AG04450 (cell line): ENCODE results near the gene MARCHF6. TPM values are rescaled to one million over a fixed set of nuclear protein-coding genes. Genes with fewer than 3 reads are reported as not detected.

Source experiments
- CTCF ChIA-PET: fragments of 300-600, 350-600 bp; formaldehyde crosslinking; extraction: SDS; loops from one replicate; lab custom pipeline; 2022; ENCODE audit warnings: antibody characterized with exemption, inconsistent platforms; lab: Charles Lee
- POLR2A ChIA-PET: fragments of 350-600 bp; formaldehyde crosslinking; extraction: SDS; loops from one replicate; lab custom pipeline; 2021; ENCODE audit warnings: antibody characterized with exemption, inconsistent platforms; lab: Yijun Ruan, JAX
- DNase-seq: peaks from one replicate; pipeline ENCODE4 v3.0.0-alpha.2; 2011; ENCODE audit warnings: low read depth, low spot score
- H3K27ac ChIP-seq: one replicate; pipeline ENCODE4 v1.5.1; 2012; ENCODE audit warnings: low read depth, low read length, control low read depth
- H3K27me3 ChIP-seq: one replicate; pipeline ENCODE4 v1.6.0; 2012; ENCODE audit warnings: low read length; ENCODE audit not compliant: control insufficient read depth, insufficient read depth
- H3K4me3 ChIP-seq: 2 replicates; pipeline ENCODE4 v1.5.1; 2011; ENCODE audit warnings: mild to moderate bottlenecking, low read depth, low read length, control low read depth
- H3K9me3 ChIP-seq: 2 replicates; pipeline ENCODE4 v1.5.1; 2012; ENCODE audit warnings: low read length; ENCODE audit not compliant: control insufficient read depth, insufficient read depth
- polyA plus RNA-seq: library from polyadenylated mRNA; depleted of rRNA; stranded (reverse); fragments of >200 nt; gene quantifications from 2 replicates; pipeline ENCODE4 v1.2.3, GENCODE V29; 2011; rRNA removed
- small RNA-seq: library from RNA; depleted of rRNA; stranded (forward); fragments of <200 nt; gene quantifications from one replicate; pipeline ENCODE3, GENCODE V24; 2012; ENCODE audit warnings: low read depth; ENCODE audit not compliant: insufficient read length
- TF ChIP-seq, protein P1 (sequence below): IDR thresholded peaks from 2 replicates; pipeline ENCODE4 v1.5.1; 2011; ENCODE audit warnings: low read depth, low read length, control low read depth, inconsistent platforms

The MARCHF6 gene
- polyA plus RNA-seq, 1 experiment, result 136 TPM

DNA sequence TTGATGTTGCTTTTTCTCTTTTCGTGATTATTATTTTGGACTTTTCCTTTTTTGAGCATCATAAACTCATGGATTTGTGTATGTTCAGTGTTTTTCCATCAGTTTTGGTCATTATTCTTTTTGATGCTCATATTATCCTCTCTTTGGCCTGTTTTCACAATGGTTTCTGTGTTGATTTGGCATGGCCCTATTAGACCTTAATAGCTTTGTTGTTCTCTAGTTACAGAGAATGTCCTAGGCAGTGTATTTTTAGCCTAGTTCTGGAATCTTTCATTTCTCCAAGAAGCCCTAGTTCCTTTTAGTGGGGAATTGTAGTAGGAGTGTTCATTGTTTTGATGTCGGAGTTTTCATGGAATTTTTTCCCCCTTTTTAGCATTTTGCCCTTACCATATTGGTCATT is 46.9 kb downstream of the MARCHF6 start:
- ChIA-PET CTCF (interaction anchor here (2.5 kb wide), 1 partner anchor 116 kb away, joined by 6 read pairs; no protein-coding TSS in a partner anchor), POLR2A (no interaction called here)

DNA sequence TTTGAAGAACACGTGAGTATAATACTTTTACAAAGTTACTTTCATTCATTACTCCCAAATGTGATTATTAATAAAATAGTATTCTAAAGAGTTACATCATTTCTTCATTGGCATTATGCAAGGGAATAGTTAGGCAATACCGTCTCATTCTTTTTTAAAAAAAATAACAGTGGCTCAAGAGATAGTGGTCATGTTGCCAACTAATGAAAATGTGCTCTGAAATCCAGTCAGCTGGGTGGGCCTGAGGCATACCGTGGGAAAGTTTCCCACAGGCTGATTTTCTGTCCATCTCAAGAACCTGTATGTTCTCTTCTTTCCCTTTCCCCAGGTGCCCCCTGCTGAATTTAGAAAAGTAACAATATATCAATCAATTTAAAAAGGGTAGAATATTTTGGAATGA is 47.3 kb downstream of the MARCHF6 start:
- no peak overlapping the region for H3K27ac ChIP-seq
- H3K4me3 ChIP-seq, result no peak overlapping the region
- TF ChIP-seq, protein P1, sequence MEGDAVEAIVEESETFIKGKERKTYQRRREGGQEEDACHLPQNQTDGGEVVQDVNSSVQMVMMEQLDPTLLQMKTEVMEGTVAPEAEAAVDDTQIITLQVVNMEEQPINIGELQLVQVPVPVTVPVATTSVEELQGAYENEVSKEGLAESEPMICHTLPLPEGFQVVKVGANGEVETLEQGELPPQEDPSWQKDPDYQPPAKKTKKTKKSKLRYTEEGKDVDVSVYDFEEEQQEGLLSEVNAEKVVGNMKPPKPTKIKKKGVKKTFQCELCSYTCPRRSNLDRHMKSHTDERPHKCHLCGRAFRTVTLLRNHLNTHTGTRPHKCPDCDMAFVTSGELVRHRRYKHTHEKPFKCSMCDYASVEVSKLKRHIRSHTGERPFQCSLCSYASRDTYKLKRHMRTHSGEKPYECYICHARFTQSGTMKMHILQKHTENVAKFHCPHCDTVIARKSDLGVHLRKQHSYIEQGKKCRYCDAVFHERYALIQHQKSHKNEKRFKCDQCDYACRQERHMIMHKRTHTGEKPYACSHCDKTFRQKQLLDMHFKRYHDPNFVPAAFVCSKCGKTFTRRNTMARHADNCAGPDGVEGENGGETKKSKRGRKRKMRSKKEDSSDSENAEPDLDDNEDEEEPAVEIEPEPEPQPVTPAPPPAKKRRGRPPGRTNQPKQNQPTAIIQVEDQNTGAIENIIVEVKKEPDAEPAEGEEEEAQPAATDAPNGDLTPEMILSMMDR, result no peak
- DNase-seq, result no peak
- no peaks in the 10 kb centered on the region for H3K27me3 ChIP-seq
- ChIA-PET CTCF (interaction anchor here (2.5 kb wide), 1 partner anchor 117 kb away, joined by 6 read pairs; no protein-coding TSS in a partner anchor), POLR2A (no interaction called here)
- H3K9me3 ChIP-seq, result no peaks in the 10 kb centered on the region

More for the DNA sequence above, 46.9 kb downstream of the MARCHF6 start:
- Histone ChIP-seq H3K27ac (no peak overlapping the region), H3K9me3 (no peaks in the 10 kb centered on the region), H3K27me3 (no peaks in the 10 kb centered on the region), H3K4me3 (no peak overlapping the region)
- TF ChIP-seq, protein P1, result no peak
- DNase-seq, result no peak

DNA sequence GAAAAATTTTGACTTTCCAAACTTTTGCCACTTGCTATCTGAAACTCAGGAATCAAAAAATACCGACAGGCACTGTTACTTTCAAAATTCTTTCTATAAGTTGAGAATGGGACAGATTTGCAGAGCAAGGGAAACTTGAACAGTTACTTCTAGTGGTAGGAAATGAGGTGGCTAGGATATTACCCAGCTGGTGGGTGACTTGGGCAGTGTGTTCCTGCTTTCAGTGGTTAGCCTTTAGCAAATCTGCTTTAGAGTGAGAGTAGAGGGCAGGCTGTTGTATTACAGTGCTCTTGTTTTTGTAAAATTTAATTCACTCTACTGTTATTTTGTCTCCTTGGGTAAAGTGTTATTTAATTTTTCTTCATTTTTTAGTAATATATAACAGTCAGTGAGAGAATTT is 48.0 kb downstream of the MARCHF6 start:
- DNase-seq, result no peak
- POLR2A ChIA-PET, result no interaction called here
- TF ChIP-seq, protein P1, result no peak
- no peak overlapping the region for H3K4me3 ChIP-seq
- H3K9me3 ChIP-seq, result no peaks in the 10 kb centered on the region
- H3K27ac ChIP-seq, result no peak overlapping the region
- CTCF ChIA-PET, result no interaction called here
- no peaks in the 10 kb centered on the region for H3K27me3 ChIP-seq

Small RNA genes lying within 50 kb of the gene (small RNA-seq; reads per million reads assigned to genes)
- gene RF00019, result not detected

Other genes starting within 250 kb of the MARCHF6 start
- gene ATPSCKMT, start 103.8 kb upstream of the MARCHF6 start, polyA plus RNA-seq, result 31.3 and 31.9 TPM in 2 replicates
- 344 and 390 TPM in 2 replicates for gene CCT5, start 103.4 kb upstream of the MARCHF6 start, polyA plus RNA-seq
- gene CMBL, start 45.8 kb upstream of the MARCHF6 start, polyA plus RNA-seq, result 37.2 and 43.0 TPM in 2 replicates
- 0.24 and 0.29 TPM in 2 replicates for gene ROPN1L, start 88.2 kb downstream of the MARCHF6 start, polyA plus RNA-seq
- gene ANKRD33B, start 210.4 kb downstream of the MARCHF6 start, polyA plus RNA-seq, result 4.6 and 4.8 TPM in 2 replicates